GM10266 (cell line): ENCODE data around the gene FAM210B.
"Not testable (repeated sequence)": the region's sequence is repeated elsewhere in the genome, so short reads cannot be mapped to it uniquely, and the experiment has no call there.

Experiments
- DNase-seq: peaks from one replicate; pipeline ENCODE4 v3.0.0; 2012; ENCODE audit errors: extremely low spot score
- TF ChIP-seq, protein P1 (sequence below): IDR thresholded peaks from 2 replicates; pipeline ENCODE4 v1.5.1; 2012; ENCODE audit warnings: mild to moderate bottlenecking, low read depth; ENCODE audit not compliant: control insufficient read depth, insufficient read depth; ENCODE audit errors: missing control alignments

FAM210B gene

GRCh38 chr20:56383334-56383733 lies 24.6 kb downstream of the FAM210B start:
- TF ChIP-seq, protein P1, sequence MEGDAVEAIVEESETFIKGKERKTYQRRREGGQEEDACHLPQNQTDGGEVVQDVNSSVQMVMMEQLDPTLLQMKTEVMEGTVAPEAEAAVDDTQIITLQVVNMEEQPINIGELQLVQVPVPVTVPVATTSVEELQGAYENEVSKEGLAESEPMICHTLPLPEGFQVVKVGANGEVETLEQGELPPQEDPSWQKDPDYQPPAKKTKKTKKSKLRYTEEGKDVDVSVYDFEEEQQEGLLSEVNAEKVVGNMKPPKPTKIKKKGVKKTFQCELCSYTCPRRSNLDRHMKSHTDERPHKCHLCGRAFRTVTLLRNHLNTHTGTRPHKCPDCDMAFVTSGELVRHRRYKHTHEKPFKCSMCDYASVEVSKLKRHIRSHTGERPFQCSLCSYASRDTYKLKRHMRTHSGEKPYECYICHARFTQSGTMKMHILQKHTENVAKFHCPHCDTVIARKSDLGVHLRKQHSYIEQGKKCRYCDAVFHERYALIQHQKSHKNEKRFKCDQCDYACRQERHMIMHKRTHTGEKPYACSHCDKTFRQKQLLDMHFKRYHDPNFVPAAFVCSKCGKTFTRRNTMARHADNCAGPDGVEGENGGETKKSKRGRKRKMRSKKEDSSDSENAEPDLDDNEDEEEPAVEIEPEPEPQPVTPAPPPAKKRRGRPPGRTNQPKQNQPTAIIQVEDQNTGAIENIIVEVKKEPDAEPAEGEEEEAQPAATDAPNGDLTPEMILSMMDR: no peak

DNA sequence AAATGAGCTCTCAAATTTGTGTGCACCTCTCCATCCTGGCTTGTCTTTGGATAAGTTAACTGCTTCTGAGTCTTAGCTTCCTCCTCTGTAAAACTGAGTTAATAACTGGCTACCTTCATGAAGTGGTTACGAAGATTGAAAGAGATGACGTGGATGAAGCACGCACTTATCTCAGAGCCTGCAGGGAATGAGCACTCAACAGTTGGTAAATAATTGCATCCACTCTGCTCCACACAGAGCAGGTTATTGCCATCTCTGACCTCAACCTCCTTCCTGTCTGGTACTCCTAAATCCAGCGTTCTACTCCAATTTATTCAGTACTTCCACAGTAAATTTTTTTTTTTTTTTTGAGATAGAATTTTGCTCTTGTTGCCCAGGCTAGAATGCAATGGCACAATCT lies 26.4 kb downstream of the FAM210B start:
- TF ChIP-seq, protein P1: no peak
- no peak for DNase-seq

More at GRCh38 chr20:56383334-56383733, 24.6 kb downstream of the FAM210B start:
- DNase-seq: no peak

DNA sequence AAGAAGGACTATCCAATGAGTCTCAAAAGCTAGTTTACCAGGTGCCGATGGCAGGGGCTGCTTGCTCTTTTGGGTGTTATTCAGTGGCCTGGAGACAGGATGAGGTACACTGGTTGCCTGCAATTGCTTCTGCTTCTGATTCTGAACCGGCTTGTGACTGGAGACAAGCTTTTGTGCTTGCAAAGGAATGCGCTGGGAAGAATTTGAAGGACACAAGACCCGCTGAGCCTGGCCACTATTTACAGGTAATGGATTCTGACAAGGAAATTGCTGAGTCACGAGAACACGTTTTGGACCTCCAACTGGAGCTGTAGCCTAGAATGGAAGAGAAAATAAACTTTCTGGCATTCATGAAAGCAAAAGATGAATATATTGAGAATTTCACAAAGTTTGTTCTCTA lies 27.4 kb downstream of the FAM210B start:
- TF ChIP-seq, protein P1: no peak
- DNase-seq: no peak

DNA sequence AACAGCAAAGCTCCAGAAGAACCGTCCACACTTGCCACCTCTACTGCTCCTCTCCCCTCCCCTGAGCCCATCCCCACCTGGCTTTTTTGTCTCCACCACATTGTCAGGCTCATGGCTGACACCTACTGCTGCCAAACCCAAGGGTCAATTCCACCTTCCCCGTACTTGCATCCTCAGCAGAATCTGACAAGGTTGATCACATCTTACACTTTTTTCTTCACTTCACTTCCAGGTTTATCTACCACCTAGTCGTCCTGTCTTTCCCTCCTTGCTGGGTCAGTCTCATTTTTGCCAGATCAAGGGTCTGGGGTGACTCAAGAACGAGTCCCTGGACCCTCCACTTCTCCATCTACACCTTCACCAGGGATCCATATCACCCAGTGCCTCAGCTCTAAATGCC lies 30.1 kb downstream of the FAM210B start:
- TF ChIP-seq, protein P1: no peak
- DNase-seq: no peak

DNA sequence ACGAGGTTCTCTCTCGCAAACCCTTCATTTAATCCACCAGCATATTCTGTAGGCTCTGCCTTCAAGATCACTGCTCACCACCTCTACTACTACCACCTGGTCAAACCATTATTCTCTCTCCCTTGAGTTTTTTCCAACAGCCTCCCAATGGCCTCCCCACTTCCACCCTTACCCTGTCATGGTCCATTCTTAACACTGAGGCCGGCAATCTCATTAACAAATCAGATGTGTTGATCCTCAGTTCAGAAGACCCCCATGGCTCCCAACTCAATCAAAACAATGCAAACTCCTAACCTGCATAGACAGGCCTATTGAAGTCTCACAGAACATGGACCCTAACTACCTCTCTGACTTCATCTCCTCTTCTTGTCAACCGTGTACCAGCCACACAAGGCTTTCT lies 31.0 kb downstream of the FAM210B start:
- no peak for DNase-seq

DNA sequence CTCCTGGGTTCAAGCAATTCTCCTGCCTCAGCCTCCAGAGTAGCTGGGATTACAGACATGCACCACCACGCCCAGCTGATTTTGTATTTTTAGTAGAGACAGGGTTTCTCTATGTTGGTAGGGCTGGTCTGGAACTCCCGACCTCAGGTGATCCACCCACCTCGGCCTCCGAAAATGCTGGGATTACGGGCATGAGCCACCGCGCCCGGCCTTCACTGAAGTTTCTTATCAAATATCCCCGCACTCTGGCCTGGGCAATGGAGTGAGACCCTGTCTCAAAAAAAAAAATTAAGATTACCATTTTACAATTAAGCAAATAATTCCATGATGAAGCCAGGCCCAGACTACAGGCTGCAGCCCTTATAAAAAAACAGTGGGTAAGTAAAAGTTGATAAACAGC lies 31.6 kb downstream of the FAM210B start:
- not testable (repeated sequence) for DNase-seq

More for the DNA sequence above, 31.0 kb downstream of the FAM210B start:
- TF ChIP-seq, protein P1: no peak

DNA sequence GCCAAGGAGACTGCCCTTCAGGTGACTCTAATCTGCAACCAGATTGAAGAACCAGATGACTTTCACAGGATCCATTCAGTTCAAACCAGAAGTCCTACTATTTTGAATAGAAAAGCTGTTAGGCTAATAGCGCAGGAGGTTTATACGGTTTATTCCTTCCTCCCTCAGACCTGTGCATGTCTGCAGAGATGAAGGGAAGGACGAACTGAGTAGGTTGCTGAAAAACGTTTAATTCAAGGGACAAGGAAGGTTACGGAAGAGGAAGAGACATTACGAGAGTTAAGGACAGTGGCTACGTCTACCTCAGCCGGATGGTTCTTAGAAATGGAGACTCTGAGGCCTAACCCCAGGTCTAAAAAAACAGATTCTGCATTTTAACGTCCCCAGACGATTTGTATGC lies 32.3 kb downstream of the FAM210B start:
- DNase-seq: no peak
- TF ChIP-seq, protein P1: no peak

DNA sequence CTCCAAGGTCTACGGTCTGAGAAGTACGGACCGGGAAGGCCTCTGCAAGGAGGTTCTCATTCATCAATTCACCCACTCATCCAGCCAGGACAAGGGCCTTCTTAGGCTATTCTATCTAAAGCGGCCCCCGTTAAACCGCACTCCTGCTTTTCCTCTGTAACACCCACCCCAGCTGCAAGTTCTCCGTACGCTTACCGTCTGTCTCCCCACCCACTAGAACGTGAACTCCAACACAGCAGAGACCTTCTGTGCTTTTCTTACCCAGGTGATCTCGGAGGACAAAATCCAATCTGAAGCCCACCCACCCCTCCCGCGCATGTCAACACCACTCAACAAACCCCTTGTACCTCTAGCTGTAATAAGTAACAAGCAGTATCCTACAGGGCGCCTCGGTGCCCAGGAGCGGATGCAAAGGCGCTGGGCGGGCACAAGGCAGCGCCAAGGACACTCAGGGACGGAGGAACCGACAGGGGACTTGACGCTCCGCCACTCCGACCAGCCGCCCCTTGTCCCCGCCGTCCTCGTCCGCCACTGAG lies 32.9 kb downstream of the FAM210B start:
- TF ChIP-seq, protein P1: no peak
- no peak for DNase-seq
